ENCODE data around the gene PRDX1.
A peak's percentile ranks its signal among the peaks of the same experiment; 100 is the strongest.
"Not testable (repeated sequence)": the region's sequence is repeated elsewhere in the genome, so short reads cannot be mapped to it uniquely, and the experiment has no call there.

The PRDX1 gene

GRCh38 chr1:45478121-45478814 lies 43.4 kb downstream of the PRDX1 start:
- no peak overlapping the region for H3K4me3 ChIP-seq (ENCODE audit: low read depth, low read length)
- peak; percentile 24 for DNase-seq (ENCODE audit: low read depth)
- no peak for TF ChIP-seq CTCF (conservative IDR thresholded peaks at IDR 0.05; ENCODE audit: low read depth, low read length)

GRCh38 chr1:45477646-45478045 lies 44.0 kb downstream of the PRDX1 start:
- no peak for TF ChIP-seq CTCF (conservative IDR thresholded peaks at IDR 0.05; ENCODE audit: low read depth, low read length)
- no peak overlapping the region for H3K4me3 ChIP-seq (ENCODE audit: low read depth, low read length)
- no peak for DNase-seq (ENCODE audit: low read depth)

- DNase-seq (ENCODE audit: low read depth); H3K4me3 ChIP-seq (ENCODE audit: low read depth, low read length): not testable (repeated sequence)
These were observed 47.5 kb downstream of the PRDX1 start for GRCh38 chr1:45474194-45474593.

GRCh38 chr1:45473302-45473701 lies 48.4 kb downstream of the PRDX1 start:
- TF ChIP-seq CTCF (conservative IDR thresholded peaks at IDR 0.05; ENCODE audit: low read depth, low read length), result no peak
- DNase-seq (ENCODE audit: low read depth), result no peak
- no peak overlapping the region for H3K4me3 ChIP-seq (ENCODE audit: low read depth, low read length)

- TF ChIP-seq CTCF (conservative IDR thresholded peaks at IDR 0.05; ENCODE audit: low read depth, low read length), result no peak
- no peak for DNase-seq (ENCODE audit: low read depth)
- no peak overlapping the region for H3K4me3 ChIP-seq (ENCODE audit: low read depth, low read length)
These were observed 51.3 kb downstream of the PRDX1 start for GRCh38 chr1:45470306-45470798.

GRCh38 chr1:45467353-45467752 lies 54.3 kb downstream of the PRDX1 start:
- DNase-seq (ENCODE audit: low read depth), result peak; percentile 18

GRCh38 chr1:45465277-45465676 lies 56.4 kb downstream of the PRDX1 start:
- DNase-seq (ENCODE audit: low read depth), result no peak
- no peak overlapping the region for H3K4me3 ChIP-seq (ENCODE audit: low read depth, low read length)
- TF ChIP-seq CTCF (conservative IDR thresholded peaks at IDR 0.05; ENCODE audit: low read depth, low read length), result no peak

More at GRCh38 chr1:45467353-45467752, 54.3 kb downstream of the PRDX1 start:
- not testable (repeated sequence) for H3K4me3 ChIP-seq (ENCODE audit: low read depth, low read length)

Measured in choroid plexus epithelial cell (primary cell).